Jurkat, Clone E6-1 (cell line): Measurements from ENCODE around the gene ZNF521.

Experiments used
- DNase-seq: peaks from one replicate; pipeline ENCODE4 v3.0.0-alpha.2; 2011; ENCODE audit warnings: low read depth, low spot score
- H3K4me3 ChIP-seq: 2 replicates; pipeline ENCODE4 v1.5.1; 2011; ENCODE audit warnings: mild to moderate bottlenecking, low read length, control low read depth, moderate library complexity

ZNF521 gene

GRCh38 chr18:25300492-25300891 lies 51.5 kb downstream of the ZNF521 start:
- DNase-seq = no peak
- H3K4me3 ChIP-seq = no peak overlapping the region

- no peak for DNase-seq
These were observed 52.3 kb downstream of the ZNF521 start for GRCh38 chr18:25299426-25300300.

DNA sequence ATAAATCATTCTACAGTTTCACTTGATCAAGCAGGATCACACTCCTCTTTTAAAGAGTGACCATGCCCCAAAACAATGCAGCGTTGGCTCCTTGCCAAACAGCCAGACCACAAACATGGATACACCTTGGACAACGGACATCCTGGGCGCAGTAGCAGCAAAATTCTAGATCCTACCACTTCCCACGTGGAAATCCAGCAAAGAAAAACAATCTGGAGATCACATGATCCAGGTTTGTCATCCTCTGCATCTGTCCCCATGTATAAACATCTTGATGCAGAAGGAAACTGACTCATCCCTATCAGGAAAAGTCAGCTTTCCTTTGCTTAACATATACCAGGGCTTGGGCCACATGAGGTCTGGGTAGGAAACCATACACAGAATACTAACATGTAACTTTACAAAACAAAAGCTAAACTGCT lies 53.1 kb downstream of the ZNF521 start:
- DNase-seq = no peak

More at GRCh38 chr18:25299426-25300300, 52.3 kb downstream of the ZNF521 start:
- no peak overlapping the region for H3K4me3 ChIP-seq

DNA sequence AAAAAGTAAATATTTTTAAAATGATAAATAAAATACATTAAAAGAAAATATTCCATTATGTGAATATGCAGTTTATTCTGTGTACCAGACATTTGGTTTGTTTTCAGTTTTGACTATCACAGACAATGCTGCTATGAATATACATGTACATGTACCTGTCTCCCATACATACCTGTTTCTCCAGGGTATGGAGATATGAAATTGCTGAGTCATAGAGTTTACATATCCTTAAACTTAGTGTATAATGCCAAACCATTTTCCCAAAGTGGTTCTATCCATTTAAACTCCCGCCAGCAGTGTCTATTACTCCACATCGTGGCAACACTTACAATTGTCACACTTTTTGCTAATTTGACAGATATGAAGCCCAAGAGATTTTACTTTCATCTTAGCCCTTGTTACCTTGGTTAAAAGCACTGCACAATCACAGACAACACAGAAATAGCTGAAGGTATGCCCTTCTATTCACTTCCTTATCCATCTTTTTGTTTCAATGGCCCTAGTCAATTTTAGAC lies 56.3 kb downstream of the ZNF521 start:
- no peak for DNase-seq
- H3K4me3 ChIP-seq = no peak overlapping the region

More for the DNA sequence above, 53.1 kb downstream of the ZNF521 start:
- no peak overlapping the region for H3K4me3 ChIP-seq

GRCh38 chr18:25291150-25291549 lies 60.8 kb downstream of the ZNF521 start:
- no peak overlapping the region for H3K4me3 ChIP-seq
- DNase-seq = no peak

DNA sequence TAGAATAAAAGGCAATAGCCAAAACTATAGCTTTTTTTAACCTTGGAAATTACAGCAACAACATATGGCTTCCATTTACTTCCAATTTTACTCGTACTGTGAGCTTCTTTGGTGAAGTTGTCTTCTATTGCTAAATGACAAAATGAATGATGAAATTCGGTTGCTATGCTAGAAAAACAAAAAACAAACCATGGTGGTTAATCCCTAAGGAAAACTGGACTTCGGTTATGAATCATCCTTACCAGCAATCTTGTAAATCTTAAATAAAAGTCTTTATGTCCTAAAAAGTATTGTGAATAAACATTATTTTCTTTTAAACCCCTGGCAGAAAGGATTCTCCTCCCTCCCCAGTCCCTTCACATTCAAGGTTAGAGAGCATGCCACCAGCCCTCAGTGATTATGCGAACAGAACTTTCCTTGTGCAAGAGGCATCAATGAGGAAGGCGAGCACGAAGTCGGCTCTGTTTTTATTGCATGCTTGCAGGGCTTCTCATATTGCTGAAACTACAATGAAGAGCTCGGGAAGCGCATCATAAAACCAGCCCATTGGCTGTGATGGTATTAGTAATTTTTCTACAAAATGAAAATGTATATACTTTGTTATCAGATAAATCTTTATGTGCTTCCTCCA lies 62.9 kb downstream of the ZNF521 start:
- no peak for DNase-seq
- H3K4me3 ChIP-seq = no peak overlapping the region

DNA sequence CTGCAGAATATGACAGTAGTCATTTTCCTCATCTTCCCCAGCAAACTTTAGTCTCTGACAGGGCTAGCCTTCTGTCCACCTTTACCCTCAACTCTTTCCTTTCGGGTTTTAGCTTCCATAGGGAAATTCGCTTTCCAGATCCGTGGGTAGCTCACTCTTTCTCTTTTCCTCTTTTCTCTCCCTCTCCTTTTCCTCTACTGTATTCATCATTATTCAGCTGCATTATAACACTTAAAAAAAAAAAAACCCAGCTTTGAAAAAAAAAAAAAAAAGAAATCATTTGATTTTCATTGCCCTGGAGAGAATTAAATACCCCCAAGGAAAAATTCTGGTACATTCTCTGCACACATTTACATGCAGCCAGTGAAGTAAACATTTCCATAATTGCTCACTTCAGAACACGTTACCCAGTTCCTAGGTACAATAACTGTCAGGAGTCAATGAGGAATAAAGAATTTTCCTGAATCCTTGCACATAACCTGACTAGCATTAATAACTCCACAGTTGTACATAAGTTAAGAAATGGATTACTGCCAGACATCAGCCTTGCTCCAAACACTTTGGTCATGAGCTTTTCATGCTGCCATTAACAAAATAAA lies 63.5 kb downstream of the ZNF521 start:
- no peak for DNase-seq

DNA sequence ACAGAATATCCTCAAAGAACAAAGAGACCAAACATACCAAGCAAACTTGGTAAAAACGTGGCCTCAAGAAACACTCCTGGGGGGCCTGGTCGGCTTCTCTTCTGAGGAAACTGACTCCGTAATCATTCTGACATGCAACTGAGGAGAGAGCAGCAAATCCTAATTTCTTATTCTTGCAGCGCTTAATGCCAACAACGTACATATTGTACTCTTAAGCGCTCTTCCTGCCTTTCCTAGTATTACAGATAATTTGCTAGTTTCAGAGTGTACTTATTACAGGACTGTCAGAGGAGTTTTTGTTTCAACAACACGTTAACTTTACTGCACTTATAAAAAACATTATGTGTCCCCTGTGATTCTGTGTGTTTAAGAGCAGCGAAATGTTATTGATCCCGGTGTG lies 64.9 kb downstream of the ZNF521 start:
- no peak for DNase-seq
- H3K4me3 ChIP-seq = no peak overlapping the region

More for the DNA sequence above, 63.5 kb downstream of the ZNF521 start:
- no peak overlapping the region for H3K4me3 ChIP-seq

DNA sequence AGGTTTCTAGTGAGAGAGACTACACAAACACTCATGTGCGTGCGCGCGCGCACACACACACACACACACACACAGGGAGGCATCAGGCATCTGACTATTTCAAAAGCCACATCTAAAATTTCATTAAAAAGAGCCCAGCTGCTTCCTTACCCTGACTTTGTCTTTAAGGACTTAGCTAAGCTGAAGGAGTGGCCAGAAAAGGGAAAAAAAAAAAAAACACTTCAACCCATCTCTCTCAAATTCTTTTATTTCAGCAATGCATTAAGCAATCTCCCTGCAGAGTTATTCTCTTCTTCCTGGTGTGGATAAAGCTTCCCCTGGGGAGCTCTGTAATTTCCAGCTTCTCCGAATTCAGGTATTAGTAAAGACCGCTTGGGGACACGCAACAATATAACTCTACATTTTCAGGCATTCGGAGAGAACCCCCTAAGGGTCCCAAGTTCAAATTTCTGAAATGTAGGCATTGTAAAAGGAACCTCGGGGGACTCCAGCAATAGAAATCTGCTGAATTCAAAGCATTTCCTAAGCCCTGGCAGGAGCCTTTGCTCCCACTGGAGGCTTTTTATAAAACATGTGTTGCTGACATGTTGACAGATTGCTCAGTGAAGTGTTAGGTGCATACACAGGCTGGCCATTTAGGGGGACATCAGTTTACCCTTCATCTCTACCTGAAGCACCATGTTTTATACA lies 67.0 kb downstream of the ZNF521 start:
- peak; percentile 39 for DNase-seq
- H3K4me3 ChIP-seq = no peak overlapping the region

DNA sequence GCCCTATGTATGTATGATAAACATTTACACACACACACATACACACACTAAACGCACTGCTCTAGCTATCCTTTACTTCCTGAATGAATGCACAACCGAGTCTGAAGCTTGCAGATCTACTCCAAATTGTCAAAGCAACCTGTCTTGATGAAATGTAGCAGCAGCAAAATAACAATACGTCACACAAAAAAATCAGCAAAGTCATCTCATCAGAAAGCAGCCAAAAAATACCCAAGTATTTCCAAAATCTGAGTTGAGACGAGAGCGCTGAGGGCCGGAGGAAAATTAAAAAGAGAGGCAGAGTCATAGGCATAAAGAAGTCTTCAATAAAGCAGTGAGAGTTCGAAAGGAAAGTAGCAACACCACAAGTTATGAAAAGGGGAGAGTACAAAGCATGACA lies 67.7 kb downstream of the ZNF521 start:
- no peak for DNase-seq

DNA sequence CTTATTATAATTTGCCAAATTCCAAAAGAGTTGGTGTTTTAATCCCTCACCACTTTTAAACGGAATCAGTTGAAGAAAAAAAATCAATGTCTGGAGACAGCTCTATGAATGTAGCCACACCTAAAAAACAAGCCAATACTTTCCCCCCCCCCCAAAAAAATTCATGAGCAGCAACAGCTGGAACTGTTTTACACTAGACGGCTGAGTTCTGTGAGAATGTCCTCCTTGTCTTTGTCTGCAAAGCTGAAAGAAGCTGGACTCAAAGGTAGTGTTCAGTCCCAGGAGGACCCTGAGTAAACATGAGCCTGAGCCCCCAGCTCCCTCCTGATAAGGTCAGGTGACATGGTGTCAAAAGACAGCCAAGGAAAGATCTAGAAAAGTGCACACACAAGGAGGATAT lies 68.2 kb downstream of the ZNF521 start:
- no peak overlapping the region for H3K4me3 ChIP-seq
- DNase-seq = no peak

More for the DNA sequence above, 67.7 kb downstream of the ZNF521 start:
- no peak overlapping the region for H3K4me3 ChIP-seq

DNA sequence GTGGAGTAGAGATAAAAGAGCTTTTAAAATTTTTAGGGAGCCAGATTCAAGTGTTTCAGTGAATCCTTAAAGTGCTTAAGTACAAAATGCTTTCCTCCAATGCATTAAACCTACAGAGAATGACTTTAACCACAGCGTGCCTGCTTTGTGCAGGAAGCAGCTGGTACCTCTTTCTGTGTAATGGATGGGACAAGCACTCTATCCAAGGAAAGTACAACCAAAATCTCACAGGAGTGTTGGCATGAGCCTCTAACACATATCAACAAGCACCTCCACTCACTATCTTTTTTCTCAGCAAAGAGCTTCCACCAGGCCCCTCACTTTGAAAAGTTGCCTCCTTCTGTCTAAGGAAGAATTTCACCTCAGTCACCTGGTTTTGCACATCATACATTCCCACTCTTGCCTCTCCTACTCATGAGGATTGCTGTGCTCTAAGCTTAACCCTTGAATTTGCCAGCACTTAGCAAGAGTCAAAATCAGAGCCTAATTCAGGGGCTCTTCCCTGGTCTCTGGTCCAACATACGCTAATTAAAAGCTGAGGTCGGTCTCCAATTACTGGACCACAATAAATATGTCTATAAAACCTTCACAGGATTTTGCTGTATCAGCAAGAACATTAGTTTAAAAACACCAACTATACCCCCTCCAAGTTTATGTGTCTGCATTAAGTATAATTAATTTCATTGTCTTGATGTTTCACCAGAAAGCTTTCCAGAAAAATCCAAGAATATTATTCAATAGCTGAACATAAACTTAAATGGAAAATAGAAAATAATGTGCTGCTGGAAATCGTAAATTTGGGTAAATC lies 68.9 kb downstream of the ZNF521 start:
- no peak overlapping the region for H3K4me3 ChIP-seq
- DNase-seq = peak; percentile 12

DNA sequence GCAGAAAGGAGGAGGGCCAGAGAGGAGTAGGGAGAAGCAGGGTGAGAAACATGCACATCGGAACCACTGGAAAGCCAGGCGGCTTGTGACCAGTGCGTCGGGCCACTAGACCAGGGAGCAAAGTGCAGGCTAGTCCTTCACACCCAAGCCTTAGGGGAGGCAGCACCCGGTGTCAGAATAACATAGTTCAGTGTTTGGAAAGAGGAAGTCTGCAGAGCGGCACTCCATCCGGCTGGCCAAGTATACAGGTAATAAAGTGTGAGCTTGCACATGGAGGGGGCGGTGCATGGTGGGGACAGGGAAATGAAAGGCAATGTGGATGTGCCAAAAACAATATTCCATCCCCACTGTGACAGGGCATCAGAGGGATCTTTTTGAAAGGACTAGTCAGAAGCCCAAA lies 69.7 kb downstream of the ZNF521 start:
- DNase-seq = no peak
- H3K4me3 ChIP-seq = no peak overlapping the region

DNA sequence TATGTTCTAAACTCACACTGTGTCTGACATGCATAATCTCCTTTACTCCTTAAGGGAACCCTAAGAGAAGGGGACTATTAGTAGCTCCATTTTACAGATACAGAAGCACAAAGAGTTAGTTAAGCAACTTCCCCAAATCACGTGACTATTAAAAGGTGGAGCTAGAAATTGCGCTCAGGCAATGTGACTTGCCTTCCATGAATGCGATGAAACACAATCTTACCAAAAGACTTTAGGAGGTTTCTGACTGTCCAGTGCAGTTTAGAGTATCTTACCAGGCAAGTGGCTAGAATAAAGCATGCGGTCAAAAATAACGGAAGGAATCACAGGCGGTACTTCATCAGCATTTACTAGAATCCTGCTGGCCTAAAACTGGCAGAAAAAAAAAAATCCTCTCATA lies 70.4 kb downstream of the ZNF521 start:
- DNase-seq = no peak
- H3K4me3 ChIP-seq = no peak overlapping the region

- no peak for DNase-seq
- no peak overlapping the region for H3K4me3 ChIP-seq
These were observed 72.0 kb downstream of the ZNF521 start for GRCh38 chr18:25279961-25280360.

DNA sequence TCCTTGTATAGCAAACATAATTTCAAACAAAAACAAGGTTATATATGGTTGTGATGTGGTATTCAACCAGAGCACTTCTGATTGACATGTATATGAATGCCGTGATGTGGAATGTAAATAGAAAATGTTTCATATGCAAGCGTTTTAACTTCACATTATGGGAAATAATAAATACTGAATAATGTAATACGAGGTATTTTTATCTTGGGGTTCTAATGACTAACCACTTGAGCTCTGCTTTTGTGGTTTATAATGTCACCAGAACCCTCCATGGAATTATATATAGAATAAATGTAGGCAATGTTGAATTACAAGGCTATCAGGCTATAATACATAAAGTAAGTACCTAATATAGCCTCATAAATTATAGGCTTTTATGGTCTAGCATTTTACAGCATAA lies 72.4 kb downstream of the ZNF521 start:
- no peak for DNase-seq
- H3K4me3 ChIP-seq = no peak overlapping the region

- no peak for DNase-seq
- no peak overlapping the region for H3K4me3 ChIP-seq
These were observed 72.8 kb downstream of the ZNF521 start for GRCh38 chr18:25279133-25279532.

DNA sequence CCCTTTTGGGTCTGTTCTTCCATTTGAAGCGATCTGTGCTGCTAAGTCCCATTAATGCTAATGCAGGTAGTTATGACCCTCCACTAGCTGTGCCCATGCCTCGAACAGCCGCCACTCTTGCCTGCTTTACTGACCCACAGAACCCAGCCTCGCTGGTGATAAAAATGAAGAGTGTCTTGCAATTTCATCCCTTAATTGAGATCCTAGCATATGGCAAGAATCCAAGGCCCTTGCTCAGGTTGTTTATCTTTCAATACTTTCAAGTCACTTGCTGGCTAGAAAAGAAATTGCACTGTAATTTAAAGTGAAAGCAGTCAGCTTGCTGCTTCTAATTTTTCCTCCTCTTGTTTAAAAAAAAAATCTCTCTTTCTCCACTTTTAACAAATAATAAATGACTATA lies 73.6 kb downstream of the ZNF521 start:
- DNase-seq = no peak

More for the DNA sequence above, 73.6 kb downstream of the ZNF521 start:
- H3K4me3 ChIP-seq = no peak overlapping the region
